NCI-H2081 treated with DMSO at 0.1 percent for 48 hours (cell line): ENCODE measurements around the gene SPDYE4.

ENCODE experiments used
- DNase-seq: peaks from one replicate; lab custom pipeline; 2025; lab: John Stamatoyannopoulos, UW

The SPDYE4 gene

DNA sequence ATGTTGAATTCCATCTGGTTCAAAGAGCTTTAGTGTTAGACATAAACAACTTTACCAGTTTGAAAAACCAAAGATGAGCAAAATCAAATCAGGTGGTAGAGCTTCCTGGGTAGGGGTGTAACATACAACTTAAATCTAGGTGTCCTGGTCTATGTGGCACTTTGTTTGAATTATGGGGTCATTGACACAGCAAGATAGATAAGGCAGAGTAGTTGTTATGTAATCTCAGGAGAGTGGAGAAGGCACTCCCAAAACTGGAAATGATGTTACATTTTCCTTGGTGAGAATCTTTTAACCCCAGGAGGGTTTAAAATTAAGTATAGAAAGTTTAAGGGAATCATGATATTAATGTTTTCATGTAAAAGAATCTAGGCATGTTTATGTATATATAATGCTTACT, 45.6 kb downstream of the SPDYE4 start:
- DNase-seq, result no peak

DNA sequence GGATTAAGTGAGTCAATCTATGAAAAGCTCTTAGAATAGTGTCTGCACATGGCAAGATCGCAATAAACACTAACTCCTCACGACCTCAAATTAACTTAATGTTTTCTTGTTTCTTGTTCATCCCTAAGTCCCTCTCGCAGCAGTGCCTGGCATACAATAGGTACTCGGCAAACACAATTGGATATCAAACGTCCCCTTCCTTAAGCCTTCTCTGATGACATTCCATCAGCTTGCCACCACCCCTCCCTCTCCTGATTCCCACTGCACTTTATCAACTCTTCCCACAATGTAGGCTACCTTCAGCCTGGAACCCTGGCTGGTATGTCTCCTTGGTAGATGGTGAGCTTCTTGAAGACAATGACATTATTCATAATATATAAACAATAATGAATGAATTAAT, 47.1 kb downstream of the SPDYE4 start:
- DNase-seq, result no peak

DNA sequence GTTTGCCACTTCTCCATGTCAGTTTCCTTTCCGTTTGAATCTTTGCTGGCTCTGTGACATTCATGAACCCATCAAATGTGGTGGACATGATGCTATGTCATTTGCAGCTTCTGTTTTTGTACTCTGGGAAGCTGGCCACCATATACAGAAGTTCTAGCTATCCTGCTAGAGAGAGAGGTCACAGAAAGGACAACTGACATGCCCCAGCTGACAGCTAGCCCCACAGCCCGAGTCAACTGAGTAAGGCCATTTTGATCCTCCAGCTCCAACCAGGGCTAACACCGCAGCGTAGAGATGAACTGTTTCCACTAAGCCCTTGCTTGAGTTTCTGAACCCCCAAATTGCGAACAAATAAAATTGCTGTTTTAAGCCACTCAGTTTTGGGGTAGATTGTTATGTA, 47.5 kb downstream of the SPDYE4 start:
- DNase-seq, result no peak

DNA sequence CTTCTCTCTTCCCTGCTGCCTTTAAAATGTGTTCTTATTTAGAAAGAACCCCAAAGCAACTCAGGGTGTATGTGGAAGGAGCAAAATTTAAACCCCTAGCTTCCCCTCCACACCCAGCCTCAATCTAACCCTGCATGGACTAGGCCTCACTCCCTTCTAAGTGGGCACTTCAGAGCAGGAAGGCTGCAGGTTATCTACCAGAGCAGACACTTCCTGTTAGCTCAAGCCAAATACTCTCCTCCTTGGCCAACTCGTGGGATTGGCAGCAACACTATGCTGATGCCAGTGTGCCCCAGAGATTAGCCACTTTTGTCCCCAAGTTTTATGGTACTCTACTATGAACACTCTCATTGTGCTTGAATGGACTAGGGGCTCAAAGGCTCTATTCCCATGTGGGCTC, 49.3 kb downstream of the SPDYE4 start:
- DNase-seq, result no peak

DNA sequence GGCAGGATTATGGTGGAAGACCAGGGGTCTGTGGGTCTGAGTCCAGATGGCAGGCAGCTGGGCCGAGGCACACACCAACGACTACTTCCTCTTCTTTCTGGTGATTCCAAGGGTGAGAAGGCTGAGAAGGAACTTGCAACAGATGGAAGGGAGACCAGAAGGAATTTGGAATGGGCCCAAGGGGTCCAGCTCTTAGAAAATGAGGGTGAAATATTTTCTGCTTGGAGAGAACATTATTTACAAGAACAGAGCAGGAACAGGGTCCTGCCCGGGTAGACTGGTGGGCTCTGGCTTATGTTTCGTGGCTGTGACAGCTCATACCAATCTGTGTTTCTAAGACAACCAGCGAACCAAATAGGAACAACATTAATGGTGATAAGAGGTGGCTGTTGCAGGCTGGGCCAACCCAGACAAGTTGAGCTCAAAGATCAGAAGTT, 50.3 kb downstream of the SPDYE4 start:
- no peak for DNase-seq

DNA sequence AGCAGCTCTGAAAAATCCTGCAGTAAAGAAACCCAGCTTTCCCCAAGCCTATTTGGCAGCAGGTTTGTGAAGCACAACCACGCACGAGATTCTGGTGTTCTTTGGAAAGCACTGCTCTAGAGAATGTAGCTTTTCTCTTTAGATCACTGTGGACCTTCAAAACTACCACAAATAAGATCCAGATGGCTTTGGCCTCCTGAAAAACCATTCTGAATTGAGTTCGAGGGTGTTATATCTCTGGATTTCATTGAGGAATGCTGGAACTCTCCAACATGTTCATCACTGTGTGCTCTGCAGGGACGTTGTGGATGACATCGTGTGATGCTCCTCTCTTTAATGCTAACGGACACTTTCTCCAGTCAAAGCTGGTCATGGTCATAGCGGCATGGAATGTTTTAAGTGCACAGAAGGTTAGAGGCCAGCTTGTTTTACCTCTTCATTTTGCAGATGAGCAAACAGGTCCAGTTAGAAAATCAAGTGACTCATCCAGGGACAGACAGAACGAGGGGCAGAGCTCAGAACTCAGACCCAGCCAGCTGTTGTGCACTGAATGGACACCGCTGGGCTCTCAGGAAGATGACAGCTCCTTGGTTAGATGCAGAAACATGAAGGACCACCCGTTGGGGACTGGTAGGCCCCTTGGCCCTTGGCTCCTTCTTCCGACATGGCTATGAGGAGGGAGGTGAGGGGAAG, 50.9 kb downstream of the SPDYE4 start:
- DNase-seq, result no peak

DNA sequence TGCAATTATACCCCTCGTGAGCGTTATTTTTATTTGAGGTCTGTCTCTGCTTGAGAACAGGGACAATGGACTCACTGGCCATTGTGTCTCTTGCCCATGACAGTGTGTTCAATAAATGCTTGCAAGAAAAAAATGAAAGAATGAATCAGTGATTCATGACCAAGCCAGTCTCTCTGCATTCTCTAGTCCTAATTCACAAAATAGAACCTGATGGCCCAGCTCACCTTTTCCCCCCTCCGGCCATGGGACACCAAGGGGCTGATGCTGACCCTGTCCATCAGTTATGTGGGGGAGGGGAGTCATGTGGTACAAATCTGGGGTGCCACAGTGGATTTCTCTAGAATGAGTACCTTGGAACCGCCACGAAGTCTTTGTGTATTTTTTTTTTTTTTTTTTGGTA, 51.9 kb downstream of the SPDYE4 start:
- no peak for DNase-seq

DNA sequence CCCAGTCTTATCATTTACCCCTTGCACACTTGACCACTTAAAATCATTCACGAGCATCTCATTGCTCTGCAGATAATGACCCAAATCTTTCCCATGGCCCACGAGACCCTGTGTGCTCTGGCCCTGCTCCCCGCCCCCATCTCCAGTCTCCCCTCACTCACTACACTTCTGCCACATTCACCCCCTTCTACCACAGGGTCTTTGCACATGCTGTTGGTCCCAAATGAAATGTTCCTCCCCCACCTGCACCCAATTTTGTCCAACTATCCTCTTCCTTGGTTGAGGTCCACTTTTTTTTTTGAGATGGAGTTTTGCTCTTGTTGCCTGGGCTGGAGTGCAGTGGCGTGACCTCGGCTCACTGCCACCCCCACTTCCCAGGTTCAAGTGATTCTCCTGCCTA, 52.9 kb downstream of the SPDYE4 start:
- DNase-seq, result no peak

DNA sequence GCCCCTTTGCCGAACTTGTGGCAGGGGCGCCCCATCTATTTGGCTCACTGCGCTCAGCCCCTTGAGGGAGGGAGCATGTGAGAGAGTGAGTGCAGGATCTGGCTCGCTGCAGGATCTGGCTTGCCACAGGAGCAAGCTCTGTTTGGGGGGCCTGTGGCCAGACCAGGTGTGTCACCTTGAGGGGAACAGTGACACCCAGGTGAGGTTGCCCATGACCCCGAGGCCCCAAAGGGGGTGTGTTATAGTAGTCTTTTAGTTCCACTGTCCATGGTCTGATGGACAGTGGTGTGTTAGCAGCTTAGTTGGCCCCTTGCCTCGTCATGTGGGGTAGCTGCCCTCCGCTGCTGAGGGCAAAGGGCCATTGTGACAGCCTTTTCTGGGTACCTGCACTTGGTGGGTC, 55.3 kb downstream of the SPDYE4 start:
- no peak for DNase-seq

DNA sequence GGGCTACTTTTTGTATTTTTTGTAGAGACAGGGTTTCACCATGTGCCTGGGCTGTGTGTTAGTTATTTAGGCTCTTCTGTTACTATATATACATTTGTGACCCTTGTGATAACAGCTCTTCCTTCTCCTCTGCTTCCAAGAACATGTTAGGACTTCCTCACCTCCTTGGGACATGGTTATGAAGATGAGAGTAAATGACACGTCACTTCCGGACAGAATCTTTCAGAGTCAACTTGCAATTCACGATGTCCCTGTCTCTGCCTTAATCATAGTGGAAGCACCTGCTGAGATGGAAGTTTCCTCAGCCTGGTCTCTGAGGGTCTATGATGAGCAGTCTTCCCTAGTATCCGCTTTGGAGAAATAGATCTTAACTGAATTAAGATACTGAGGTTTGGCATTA, 56.6 kb downstream of the SPDYE4 start:
- DNase-seq, result no peak

DNA sequence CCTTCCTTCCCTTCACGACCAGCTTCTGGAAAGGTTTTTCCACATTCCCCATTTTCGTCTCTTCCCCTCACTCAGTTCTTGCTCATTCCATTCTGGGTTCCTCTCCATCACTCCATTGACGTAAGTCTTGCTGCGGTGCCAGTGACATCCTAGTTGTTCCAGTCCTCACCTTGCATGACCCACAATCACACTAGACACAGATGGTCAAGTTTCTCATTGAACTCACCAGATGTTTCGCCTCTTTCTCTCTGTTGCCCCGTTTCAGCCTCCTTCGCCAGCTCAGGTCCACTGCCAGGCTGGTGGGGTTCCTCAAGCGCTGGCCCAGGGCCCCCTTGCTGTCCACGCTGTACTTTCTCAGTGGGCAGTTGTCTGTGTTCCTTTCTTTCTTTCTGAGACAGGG, 57.1 kb downstream of the SPDYE4 start:
- no peak for DNase-seq
